ELF-1 (cell line): ENCODE results near the gene MTMR2.
"Not testable (repeated sequence)": the region's sequence is repeated elsewhere in the genome, so short reads cannot be mapped to it uniquely, and the experiment has no call there.

ENCODE experiments used
- DNase-seq: peaks from one replicate; pipeline ENCODE4 v3.0.0-alpha.2; 2016; ENCODE audit warnings: low read depth, low spot score

MTMR2 gene

DNA sequence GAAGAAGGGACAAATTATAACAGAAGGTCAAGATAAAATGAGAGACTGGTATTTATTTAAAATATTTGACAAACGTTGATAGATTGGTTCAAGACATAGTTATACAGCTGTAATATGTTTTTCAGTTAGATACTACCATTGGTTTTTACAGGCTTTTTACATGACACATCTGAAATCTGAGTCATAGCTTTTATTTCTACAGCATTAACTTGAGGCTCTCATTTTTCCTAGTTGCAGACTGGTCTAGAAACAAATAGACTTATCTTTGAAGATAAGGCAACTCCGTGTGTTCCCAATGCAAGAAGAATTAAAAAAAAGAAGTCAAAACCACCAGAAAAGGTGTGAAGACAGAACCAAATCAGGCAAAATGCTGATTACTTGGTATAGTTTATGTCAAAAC is 102.3 kb downstream of the MTMR2 start:
- no peak for DNase-seq

- DNase-seq: no peak
Measured at GRCh38 chr11:95816037-95816436, 107.9 kb downstream of the MTMR2 start.

- not testable (repeated sequence) for DNase-seq
Measured at GRCh38 chr11:95811052-95811451, 112.9 kb downstream of the MTMR2 start.

- not testable (repeated sequence) for DNase-seq
Measured at GRCh38 chr11:95806464-95806863, 117.4 kb downstream of the MTMR2 start.

DNA sequence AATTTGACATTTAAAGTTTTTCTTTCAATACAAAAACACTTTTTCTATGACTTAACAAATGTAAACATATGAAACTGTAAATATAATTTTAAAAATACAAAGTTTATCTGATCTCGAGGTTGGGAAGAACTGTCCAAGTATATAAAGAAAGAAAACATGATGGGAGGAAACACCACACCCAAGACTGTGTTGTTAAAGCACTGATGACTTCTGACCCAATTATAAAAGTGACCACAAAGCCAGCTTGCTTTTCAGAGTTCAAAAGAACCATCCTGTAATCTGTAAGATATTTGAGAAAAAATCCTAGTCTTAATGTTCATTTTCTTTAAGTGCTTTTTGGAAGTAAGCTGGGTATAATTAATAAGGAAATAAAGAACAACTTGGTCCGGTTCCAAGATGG is 118.0 kb downstream of the MTMR2 start:
- no peak for DNase-seq

GRCh38 chr11:95803973-95804372 is 119.9 kb downstream of the MTMR2 start:
- no peak for DNase-seq

GRCh38 chr11:95802806-95803205 is 121.1 kb downstream of the MTMR2 start:
- no peak for DNase-seq

- DNase-seq: no peak
Measured at GRCh38 chr11:95800438-95800837, 123.5 kb downstream of the MTMR2 start.

DNA sequence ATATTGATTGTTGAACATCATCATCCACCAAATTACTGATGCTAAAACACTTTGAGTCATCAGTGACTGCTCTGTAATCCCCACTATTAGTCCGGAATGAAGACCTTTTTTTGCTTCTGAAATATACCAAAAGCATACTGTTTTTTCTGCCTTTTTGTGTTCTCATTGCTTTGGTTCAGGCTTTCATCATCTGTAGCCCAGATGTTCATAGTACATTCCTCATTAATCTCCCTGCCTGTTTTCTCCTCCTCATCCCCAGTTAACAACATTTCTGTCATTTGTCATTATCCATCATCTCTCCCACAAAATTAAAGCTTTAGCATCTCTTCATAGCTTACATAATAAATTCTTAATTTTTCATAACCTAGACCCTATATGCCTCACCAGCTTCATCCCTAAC is 124.4 kb downstream of the MTMR2 start:
- no peak for DNase-seq

- no peak for DNase-seq
Measured at GRCh38 chr11:95796501-95796900, 127.4 kb downstream of the MTMR2 start.

GRCh38 chr11:95795627-95796295 is 128.1 kb downstream of the MTMR2 start:
- no peak for DNase-seq

DNA sequence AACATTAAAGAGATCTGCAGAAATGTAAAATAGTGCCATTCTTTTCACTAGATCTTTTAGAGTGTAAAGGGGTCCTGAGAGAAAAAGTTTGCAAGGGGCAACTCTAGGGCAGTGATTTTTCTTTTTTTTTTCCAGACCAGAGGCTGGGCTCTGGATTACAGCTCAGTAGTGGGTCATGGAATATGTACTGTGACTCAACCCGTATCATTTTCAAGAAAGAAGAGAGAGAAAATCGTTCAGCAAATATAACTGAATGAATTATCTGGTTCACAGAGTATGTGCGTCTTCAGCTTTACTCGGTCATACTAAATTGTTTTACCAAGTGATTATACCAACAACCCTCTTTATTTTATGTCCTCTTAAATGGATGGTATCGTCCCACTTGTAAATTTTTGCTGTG is 129.8 kb downstream of the MTMR2 start:
- no peak for DNase-seq

DNA sequence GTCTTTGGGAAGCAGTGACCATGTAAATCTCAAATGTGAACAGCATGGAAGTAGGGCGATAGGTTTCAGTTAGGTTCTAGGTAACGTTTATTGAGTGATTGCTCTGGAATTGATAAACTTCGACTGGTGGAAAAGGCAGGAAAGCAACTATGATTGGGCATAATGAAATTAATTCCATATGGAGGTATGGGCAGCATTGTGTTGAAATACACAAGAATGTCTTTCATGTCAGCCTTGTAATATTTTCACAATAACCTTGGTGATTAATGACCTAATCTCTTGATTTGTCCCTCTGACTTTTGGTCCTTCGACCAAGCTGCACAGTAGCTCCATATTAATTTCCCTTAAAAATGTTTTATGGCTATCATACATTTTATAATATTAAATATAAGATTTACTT is 130.8 kb downstream of the MTMR2 start:
- DNase-seq: no peak

DNA sequence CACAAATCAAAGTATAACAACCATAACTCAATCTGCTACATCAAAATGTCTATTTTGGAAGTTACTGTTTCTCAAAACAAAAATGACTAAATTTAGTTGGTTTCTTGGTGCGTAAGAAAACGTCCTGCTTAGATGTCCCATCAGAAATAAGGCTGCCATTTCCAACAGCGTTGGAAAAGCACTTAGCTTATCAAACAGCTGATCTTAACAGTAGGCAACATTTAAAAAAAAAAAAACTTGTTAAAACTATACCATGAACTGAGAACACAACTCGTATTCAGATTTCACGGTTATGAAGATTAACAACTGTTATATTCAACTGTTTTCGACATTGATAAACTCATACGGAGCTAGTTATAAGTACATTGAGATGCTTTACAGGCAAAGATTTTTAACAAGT is 131.2 kb downstream of the MTMR2 start:
- no peak for DNase-seq

DNA sequence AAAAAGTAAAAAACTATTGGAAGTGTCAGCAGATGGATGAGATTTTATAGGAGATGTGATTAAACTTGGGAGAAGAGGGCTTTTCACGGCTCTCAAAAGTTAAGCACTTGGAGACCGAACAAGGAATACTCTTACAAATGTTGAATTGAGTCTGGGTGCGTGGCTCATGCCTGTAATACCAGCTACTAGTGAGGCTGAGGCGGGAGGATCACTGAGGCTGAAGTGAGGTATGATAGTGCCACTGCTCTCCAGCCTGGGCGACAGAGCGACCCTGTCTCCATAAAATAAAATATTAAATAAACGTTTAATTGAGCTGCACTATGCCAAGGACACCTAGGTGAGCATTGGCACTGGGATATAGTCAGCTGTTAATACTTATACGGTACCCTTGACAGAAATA is 131.7 kb downstream of the MTMR2 start:
- no peak for DNase-seq

- DNase-seq: peak; percentile 10
Measured at GRCh38 chr11:95791709-95792033, 132.2 kb downstream of the MTMR2 start.

GRCh38 chr11:95790933-95791708 is 132.8 kb downstream of the MTMR2 start:
- DNase-seq: peak; percentile 90

DNA sequence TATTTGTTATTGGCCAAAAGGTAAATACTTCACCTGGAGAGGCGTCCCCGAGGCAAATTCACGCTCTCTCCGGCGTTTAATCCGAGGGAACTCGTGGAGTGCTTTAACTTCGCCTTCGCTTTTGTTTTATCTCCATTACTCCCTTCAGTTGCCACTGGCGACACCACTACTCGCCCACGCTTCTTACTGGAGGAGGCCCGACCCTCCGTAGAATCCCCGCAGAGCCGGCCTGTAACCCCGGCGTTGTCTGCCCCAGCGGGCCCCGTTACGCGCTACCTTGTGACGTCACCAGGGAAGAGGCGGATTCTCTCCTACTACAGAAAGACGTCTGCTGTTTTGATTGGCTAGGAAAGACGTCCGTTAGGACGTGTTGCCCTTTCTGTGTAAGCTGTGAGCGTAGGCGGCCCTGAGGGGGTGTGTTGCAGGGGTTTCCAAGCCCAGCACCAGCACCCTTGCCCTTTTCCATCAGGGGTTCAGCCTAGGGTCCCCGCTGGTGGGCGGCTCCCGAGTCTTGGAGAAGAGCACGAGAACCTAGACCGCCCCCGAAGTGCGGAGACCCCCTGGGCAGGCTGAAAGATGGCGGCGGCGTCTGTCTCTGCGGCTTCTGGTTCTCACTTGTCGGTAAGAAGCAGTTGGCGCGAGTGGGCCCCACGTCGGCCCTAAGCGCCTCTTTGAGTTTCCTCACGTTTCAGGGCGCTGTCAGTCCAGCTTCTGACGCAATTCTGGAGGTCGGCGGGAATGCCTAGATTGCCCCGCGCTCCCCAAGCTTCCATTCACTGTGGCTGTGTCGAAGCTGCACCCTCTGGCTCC is 133.6 kb downstream of the MTMR2 start, which contains the start of gene CEP57:
TSS of gene CEP57 (plus strand) at position 376 of the 810 bp plus-strand sequence. CDS start at position 577, 201 bp downstream.
- DNase-seq: peak; percentile 98

DNA sequence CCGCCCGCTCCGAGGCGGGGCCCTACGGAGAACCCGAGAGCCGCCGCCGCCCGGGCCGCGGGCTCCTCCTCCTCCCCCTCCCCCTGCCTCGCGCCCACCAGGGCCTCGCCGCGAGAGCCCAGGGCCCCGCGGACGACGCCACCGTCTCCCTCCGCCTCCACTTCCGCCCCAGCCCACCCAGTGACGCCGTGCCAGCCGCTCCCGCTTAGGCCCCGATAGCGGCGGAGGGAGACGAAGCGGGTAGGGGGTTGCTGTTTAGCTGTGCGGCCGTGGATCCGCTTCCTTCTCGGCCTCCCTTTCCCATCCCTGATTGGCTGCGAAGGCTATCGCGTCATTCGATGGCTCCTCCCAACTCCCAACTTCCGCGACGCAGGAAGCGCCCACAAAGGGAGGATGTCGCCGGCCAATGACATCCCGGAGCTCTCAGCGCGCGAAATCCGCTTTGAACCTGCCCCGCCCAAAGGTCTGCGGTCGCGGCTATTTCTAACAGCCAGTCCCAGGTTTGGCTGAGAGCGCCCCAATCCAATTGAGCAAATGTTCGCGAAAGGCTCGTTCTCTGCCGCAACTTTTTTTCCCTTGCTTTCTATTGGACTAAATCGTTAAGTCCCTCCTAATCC is 134.3 kb downstream of the MTMR2 start, which contains the start of gene FAM76B:
TSS of gene FAM76B (minus strand) at position 277 of the 617 bp plus-strand sequence. CDS start 304 bp downstream, outside the sequence.
- DNase-seq: peak; percentile 100

GRCh38 chr11:95788921-95789505 is 134.9 kb downstream of the MTMR2 start:
- DNase-seq: peak; percentile 77
